Fibroblast of pulmonary artery (primary cell): Measurements from ENCODE around the gene BSN.

Experiments
- DNase-seq: peaks from one replicate; pipeline ENCODE4 v3.0.0-alpha.2; 2010; ENCODE audit warnings: low read depth
- H3K4me3 ChIP-seq: replicated peaks from 2 replicates; pipeline ENCODE4 v1.5.1; 2011; ENCODE audit warnings: low read depth, mild to moderate bottlenecking, control low read depth, low read length, moderate library complexity
- TF ChIP-seq, protein P1 (sequence below): IDR thresholded peaks from 2 replicates; pipeline ENCODE4 v1.5.1; 2011; ENCODE audit warnings: mild to moderate bottlenecking, control low read depth, low read length, inconsistent platforms; ENCODE audit errors: missing control alignments

Gene BSN

GRCh38 chr3:49705390-49705960 lies 151.2 kb downstream of the BSN start:
- DNase-seq, result no peak
- TF ChIP-seq, protein P1, sequence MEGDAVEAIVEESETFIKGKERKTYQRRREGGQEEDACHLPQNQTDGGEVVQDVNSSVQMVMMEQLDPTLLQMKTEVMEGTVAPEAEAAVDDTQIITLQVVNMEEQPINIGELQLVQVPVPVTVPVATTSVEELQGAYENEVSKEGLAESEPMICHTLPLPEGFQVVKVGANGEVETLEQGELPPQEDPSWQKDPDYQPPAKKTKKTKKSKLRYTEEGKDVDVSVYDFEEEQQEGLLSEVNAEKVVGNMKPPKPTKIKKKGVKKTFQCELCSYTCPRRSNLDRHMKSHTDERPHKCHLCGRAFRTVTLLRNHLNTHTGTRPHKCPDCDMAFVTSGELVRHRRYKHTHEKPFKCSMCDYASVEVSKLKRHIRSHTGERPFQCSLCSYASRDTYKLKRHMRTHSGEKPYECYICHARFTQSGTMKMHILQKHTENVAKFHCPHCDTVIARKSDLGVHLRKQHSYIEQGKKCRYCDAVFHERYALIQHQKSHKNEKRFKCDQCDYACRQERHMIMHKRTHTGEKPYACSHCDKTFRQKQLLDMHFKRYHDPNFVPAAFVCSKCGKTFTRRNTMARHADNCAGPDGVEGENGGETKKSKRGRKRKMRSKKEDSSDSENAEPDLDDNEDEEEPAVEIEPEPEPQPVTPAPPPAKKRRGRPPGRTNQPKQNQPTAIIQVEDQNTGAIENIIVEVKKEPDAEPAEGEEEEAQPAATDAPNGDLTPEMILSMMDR, result no peak
- H3K4me3 ChIP-seq, result no peak overlapping the region

GRCh38 chr3:49706456-49707112 lies 152.3 kb downstream of the BSN start:
- TF ChIP-seq, protein P1, result no peak
- H3K4me3 ChIP-seq, result no peak overlapping the region
- DNase-seq, result no peak

- TF ChIP-seq, protein P1, result no peak
- no peak overlapping the region for H3K4me3 ChIP-seq
- no peak for DNase-seq
Observed at GRCh38 chr3:49707113-49707480, 152.8 kb downstream of the BSN start.

DNA sequence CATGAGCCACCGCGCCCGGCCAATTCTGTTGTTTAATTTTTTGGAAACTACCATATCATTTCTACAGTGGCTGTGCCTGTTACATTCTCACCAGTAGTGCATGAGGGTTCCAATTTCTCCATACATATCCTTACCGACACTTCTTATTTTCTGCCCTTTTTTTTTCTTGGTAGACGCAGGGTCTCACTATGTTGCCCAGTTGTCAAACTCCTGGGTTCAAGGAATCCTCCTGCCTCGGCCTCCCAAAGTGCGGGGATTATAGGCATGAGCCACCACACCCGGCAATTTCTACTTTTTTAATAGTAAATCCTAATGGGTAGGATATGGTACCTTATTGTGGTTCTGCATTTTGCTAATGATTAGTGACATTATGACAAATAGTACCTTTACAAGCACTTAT lies 155.6 kb downstream of the BSN start:
- TF ChIP-seq, protein P1, result no peak
- H3K4me3 ChIP-seq, result no peak overlapping the region
- no peak for DNase-seq

DNA sequence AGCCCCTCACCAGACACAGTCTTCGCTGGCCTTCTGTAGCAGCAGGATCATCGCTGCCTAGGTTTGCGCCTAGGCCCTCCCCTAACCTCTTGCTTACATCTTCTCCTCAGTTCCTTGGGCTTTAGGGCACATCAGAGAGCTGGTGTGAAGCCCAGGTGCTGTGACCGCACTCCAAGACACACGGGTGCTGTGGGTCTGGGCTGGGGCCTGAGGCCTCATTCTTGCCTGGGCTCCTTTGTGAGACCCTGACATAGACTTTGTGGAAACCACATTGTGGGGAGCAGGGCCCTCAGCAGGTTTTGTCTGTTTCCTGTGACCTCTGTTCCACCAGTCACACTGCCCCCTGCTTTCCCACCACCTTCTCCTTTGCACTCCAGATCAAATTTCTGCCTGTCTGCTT lies 157.2 kb downstream of the BSN start:
- H3K4me3 ChIP-seq, result no peak overlapping the region
- TF ChIP-seq, protein P1, result no peak
- no peak for DNase-seq

DNA sequence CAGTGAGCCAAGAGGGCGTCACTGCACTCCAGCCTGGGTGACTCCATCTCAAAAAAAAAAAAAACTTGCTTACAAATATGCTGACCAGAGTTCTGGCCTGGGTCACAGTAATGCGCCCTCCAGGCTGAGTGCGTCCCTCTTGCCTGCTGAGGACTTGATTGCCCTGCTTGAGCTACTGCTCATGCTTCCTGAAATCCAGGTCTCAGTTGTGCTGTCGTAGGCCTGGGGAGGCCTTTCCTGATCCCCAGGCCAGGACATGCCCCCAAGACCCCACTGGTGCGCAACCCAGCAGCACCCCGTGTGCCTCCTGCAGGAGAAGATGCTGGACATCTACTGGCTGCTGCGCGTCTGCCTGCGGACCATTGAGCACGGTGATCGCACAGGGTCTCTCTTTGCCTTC lies 157.9 kb downstream of the BSN start:
- TF ChIP-seq, protein P1, result no peak
- H3K4me3 ChIP-seq, result no peak overlapping the region
- no peak for DNase-seq
